Measurements from ENCODE around the gene ZBTB39.

DNA sequence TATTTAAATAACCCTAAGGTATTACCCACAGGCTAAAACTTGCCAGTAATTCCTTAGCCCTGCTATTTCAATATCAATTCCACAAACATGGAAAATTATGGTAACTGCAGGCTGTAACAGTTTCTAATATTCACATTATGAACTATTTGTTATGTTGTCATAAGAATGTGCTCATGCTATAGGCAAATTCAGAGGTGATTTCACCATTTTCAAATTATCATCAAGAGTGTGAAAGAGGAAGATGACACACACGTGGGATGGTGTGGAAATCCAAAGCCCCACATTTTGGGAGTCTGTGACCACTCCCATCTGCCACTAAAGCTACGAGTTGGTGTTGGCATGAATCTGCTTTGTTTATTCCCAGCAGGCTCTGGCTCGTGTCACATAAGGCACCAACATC is 49.5 kb upstream of the ZBTB39 start:
- no peak for TF ChIP-seq POLR2A (IDR thresholded peaks at IDR 0.05)
- TF ChIP-seq, protein P1, sequence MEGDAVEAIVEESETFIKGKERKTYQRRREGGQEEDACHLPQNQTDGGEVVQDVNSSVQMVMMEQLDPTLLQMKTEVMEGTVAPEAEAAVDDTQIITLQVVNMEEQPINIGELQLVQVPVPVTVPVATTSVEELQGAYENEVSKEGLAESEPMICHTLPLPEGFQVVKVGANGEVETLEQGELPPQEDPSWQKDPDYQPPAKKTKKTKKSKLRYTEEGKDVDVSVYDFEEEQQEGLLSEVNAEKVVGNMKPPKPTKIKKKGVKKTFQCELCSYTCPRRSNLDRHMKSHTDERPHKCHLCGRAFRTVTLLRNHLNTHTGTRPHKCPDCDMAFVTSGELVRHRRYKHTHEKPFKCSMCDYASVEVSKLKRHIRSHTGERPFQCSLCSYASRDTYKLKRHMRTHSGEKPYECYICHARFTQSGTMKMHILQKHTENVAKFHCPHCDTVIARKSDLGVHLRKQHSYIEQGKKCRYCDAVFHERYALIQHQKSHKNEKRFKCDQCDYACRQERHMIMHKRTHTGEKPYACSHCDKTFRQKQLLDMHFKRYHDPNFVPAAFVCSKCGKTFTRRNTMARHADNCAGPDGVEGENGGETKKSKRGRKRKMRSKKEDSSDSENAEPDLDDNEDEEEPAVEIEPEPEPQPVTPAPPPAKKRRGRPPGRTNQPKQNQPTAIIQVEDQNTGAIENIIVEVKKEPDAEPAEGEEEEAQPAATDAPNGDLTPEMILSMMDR (IDR thresholded peaks at IDR 0.05), result no peak

All from body of pancreas (tissue), 4 donors.